Liver (tissue), 9 donors: Measurements from ENCODE around the gene TENT5C. TPM values are rescaled to one million over a fixed set of nuclear protein-coding genes. Genes with fewer than 3 reads are reported as not detected.
A peak's percentile ranks its signal among the peaks of the same experiment; 100 is the strongest.

Experiments
- DNase-seq: peaks from one replicate; pipeline ENCODE4 v3.0.0-alpha.2; 2017; ENCODE audit warnings: low spot score
- H3K27ac ChIP-seq, 2 donors: one replicate each; pipeline ENCODE4 v1.7.0; 2013; ENCODE audit warnings: inconsistent platforms in 2 of 2, low read length in 2 of 2, control low read depth in 1 of 2, low read depth in 1 of 2, mild to moderate bottlenecking in 1 of 2
- H3K27me3 ChIP-seq, 4 donors: one replicate each; pipeline versions ENCODE4 v1.6.1 to v1.7.0; 2013; ENCODE audit warnings: low read length in 3 of 4, inconsistent platforms in 1 of 4, mild to moderate bottlenecking in 1 of 4, moderate library complexity in 1 of 4; ENCODE audit not compliant: control insufficient read depth in 4 of 4, insufficient read depth in 4 of 4
- H3K36me3 ChIP-seq, 4 donors: one replicate each; pipeline versions ENCODE4 v1.6.1 to v1.7.0; 2013; ENCODE audit warnings: low read length in 3 of 4, mild to moderate bottlenecking in 3 of 4, low read depth in 1 of 4, moderate library complexity in 1 of 4; ENCODE audit not compliant: control insufficient read depth in 4 of 4, insufficient read depth in 3 of 4
- H3K4me1 ChIP-seq, 4 donors: one replicate each; pipeline versions ENCODE4 v1.6.1 to v1.7.0; 2013; ENCODE audit warnings: low read length in 3 of 4, mild to moderate bottlenecking in 3 of 4, moderate library complexity in 1 of 4; ENCODE audit not compliant: control insufficient read depth in 4 of 4, insufficient read depth in 4 of 4
- H3K4me3 ChIP-seq, 3 donors: one replicate each; pipeline versions ENCODE4 v1.6.1 to v1.7.0; 2013; ENCODE audit warnings: low read length in 3 of 3, control low read depth in 1 of 3, low read depth in 1 of 3, mild to moderate bottlenecking in 1 of 3
- H3K9ac ChIP-seq, 2 donors: one replicate each; pipeline ENCODE4 v1.7.0; 2013; ENCODE audit warnings: low read length in 2 of 2, mild to moderate bottlenecking in 2 of 2, moderate library complexity in 2 of 2, control low read depth in 1 of 2, low read depth in 1 of 2
- H3K9me3 ChIP-seq, 4 donors: one replicate each; pipeline versions ENCODE4 v1.6.1 to v1.7.0; 2013; ENCODE audit warnings: low read length in 3 of 4; ENCODE audit not compliant: control insufficient read depth in 4 of 4
- CTCF ChIP-seq: fragments of 150-350 bp; IDR thresholded peaks from 2 replicates; pipeline ENCODE4 v1.5.1; 2017; ENCODE audit warnings: improper control_type of control experiment, low read depth, low read length; ENCODE audit not compliant: missing input control
- EGR1 ChIP-seq, 2 donors: IDR thresholded peaks; 2 replicates each; pipeline ENCODE4 v1.6.1; 2016 to 2018; ENCODE audit warnings: antibody characterized with exemption in 2 of 2, low read depth in 2 of 2
- FOXA1 ChIP-seq: IDR thresholded peaks from 2 replicates; pipeline ENCODE4 v1.6.1; 2016; ENCODE audit warnings: antibody characterized with exemption
- HNF4A ChIP-seq, 2 donors: conservative IDR thresholded peaks; 2 replicates each; pipeline ENCODE4 v1.6.1; 2016; ENCODE audit warnings: antibody characterized with exemption in 2 of 2, mild to moderate bottlenecking in 2 of 2
- HNF4G ChIP-seq: IDR thresholded peaks from 2 replicates; pipeline ENCODE4 v1.6.1; 2016; ENCODE audit warnings: antibody characterized with exemption
- JUND ChIP-seq, 2 donors: IDR thresholded peaks; 2 replicates each; pipeline ENCODE4 v1.6.1; 2016; ENCODE audit warnings: antibody characterized with exemption in 2 of 2
- NR2F2 ChIP-seq: IDR thresholded peaks from 2 replicates; pipeline ENCODE4 v1.6.1; 2016; ENCODE audit warnings: antibody characterized with exemption
- RAD21 ChIP-seq, 2 donors: IDR thresholded peaks; 2 replicates each; pipeline ENCODE4 v1.6.1; 2016; ENCODE audit warnings: antibody characterized with exemption in 2 of 2, mild to moderate bottlenecking in 2 of 2
- REST ChIP-seq: IDR thresholded peaks from 2 replicates; pipeline ENCODE4 v1.6.1; 2016; ENCODE audit warnings: antibody characterized with exemption, mild to moderate bottlenecking
- RXRA ChIP-seq, 2 donors: IDR thresholded peaks; 2 replicates each; pipeline ENCODE4 v1.6.1; 2017 to 2018; ENCODE audit warnings: antibody characterized with exemption in 2 of 2, mild to moderate bottlenecking in 1 of 2
- SP1 ChIP-seq: IDR thresholded peaks from 2 replicates; pipeline ENCODE4 v1.6.1; 2018; ENCODE audit warnings: antibody characterized with exemption, mild to moderate bottlenecking
- TAF1 ChIP-seq: conservative IDR thresholded peaks from 2 replicates; pipeline ENCODE4 v1.6.1; 2016; ENCODE audit warnings: antibody characterized with exemption, mild to moderate bottlenecking
- YY1 ChIP-seq: IDR thresholded peaks from 2 replicates; pipeline ENCODE4 v1.6.1; 2016; ENCODE audit warnings: antibody characterized with exemption, mild to moderate bottlenecking
- WGBS: extraction: QIAGEN DNeasy Blood & Tissue Kit; methylation state at CpG from one replicate; pipeline ENCODE4 v1.1.7; 2013; 5-methylcytosine and 5-hydroxymethylcytosine counted together
- polyA plus RNA-seq, 2 donors: library from polyadenylated mRNA; stranded (reverse) in 1 of 2; unstranded in 1 of 2; fragments of 200-250 nt in 1 of 2; fragments of >200 nt in 1 of 2; fragmentation: Nextera tagmentation in 1 of 2; extraction: Ambion mirVana in 1 of 2; gene quantifications; one replicate each; pipeline versions ENCODE4 v1.2.1 to v1.2.3, GENCODE V29; 2013 to 2015
- total RNA-seq, 2 donors: library from RNA; depleted of rRNA; stranded (reverse); fragments of >200 nt; gene quantifications; one replicate each; pipeline ENCODE4 v1.2.3, GENCODE V29; 2014
- donor health status: healthy.
- donor health status: healthy.
- donor health status: healthy.
- donor health status: healthy.
- donor health status: healthy.

TENT5C gene
- total and polyA plus RNA-seq, 4 donors, result 1.1 to 200 (median 4.8) TPM

- H3K4me3 ChIP-seq, result no peak overlapping the region
- no peak overlapping the region for H3K27ac ChIP-seq
These were observed 43.0 kb upstream of the TENT5C start for GRCh38 chr1:117562581-117563491.

GRCh38 chr1:117563492-117563875, 42.4 kb upstream of the TENT5C start:
- H3K9me3 ChIP-seq, result no peaks in the 10 kb centered on the region
- H3K27ac ChIP-seq, result no peak overlapping the region
- no peak for TF ChIP-seq RXRA (IDR thresholded peaks at IDR 0.05)
- TF ChIP-seq SP1, result no peak
- TF ChIP-seq RAD21 (IDR thresholded peaks at IDR 0.05), result no peak
- TF ChIP-seq CTCF, result no peak
- H3K9ac ChIP-seq, result no peak overlapping the region
- no peaks in the 10 kb centered on the region for H3K27me3 ChIP-seq
- H3K36me3 ChIP-seq, result no peaks in the 10 kb centered on the region
- no peak for DNase-seq
- no peak overlapping the region for H3K4me3 ChIP-seq
- 93% methylated on average over 4 of the region's 4 CpGs for WGBS
- H3K4me1 ChIP-seq, result peaks cover 0 to 7% (median 0%) of the 10 kb centered on the region in 4 donors

More at GRCh38 chr1:117562581-117563491, 43.0 kb upstream of the TENT5C start:
- WGBS, result 61% methylated on average over 9 of the region's 9 CpGs
- peak; percentile 16 for DNase-seq
- no peaks in the 10 kb centered on the region for H3K36me3 ChIP-seq
- H3K4me1 ChIP-seq, result peaks cover 0 to 7% (median 0%) of the 10 kb centered on the region in 4 donors
- TF ChIP-seq EGR1 (IDR thresholded peaks at IDR 0.05; ENCODE audit: low read depth in 2 of 2), result no peak
- TF ChIP-seq HNF4G, result no peak
- no peak for TF ChIP-seq REST
- no peaks in the 10 kb centered on the region for H3K27me3 ChIP-seq
- no peak overlapping the region for H3K9ac ChIP-seq
- no peaks in the 10 kb centered on the region for H3K9me3 ChIP-seq

GRCh38 chr1:117564227-117565075, 41.4 kb upstream of the TENT5C start:
- Histone ChIP-seq H3K9me3 (no peaks in the 10 kb centered on the region), H3K9ac (no peak overlapping the region), H3K4me1 (peaks cover 0 to 7% (median 0%) of the 10 kb centered on the region in 4 donors), H3K4me3 (no peak overlapping the region), H3K27me3 (no peaks in the 10 kb centered on the region), H3K27ac (no peak overlapping the region), H3K36me3 (no peaks in the 10 kb centered on the region)
- 79% methylated on average over 8 of the region's 8 CpGs for WGBS
- DNase-seq, result peak; percentile 20
- no peak for TF ChIP-seq NR2F2
- TF ChIP-seq HNF4A (conservative IDR thresholded peaks at IDR 0.05), result no peak
- TF ChIP-seq TAF1, result no peak
- TF ChIP-seq FOXA1, result no peak
- TF ChIP-seq JUND (IDR thresholded peaks at IDR 0.05), result no peak
- no peak for TF ChIP-seq REST
- TF ChIP-seq CTCF, result no peak
- TF ChIP-seq RAD21 (IDR thresholded peaks at IDR 0.05), result no peak
- TF ChIP-seq RXRA (IDR thresholded peaks at IDR 0.05), result no peak
- TF ChIP-seq YY1, result no peak
- TF ChIP-seq HNF4G, result no peak
